Cerebellar cortex (tissue), 1 donor: Measurements from ENCODE around the gene TM2D3.

Experiments
- DNase-seq: peaks from one replicate; pipeline ENCODE4 v3.0.0-alpha.2; 2015; ENCODE audit warnings: low spot score

TM2D3 gene

GRCh38 chr15:101652098-101652785 is at the start of gene TM2D3:
Gene TM2D3 (minus strand): TSS chr15:101652381. CDS start chr15:101652361, 20 bp downstream.
- peak; percentile 84 for DNase-seq

DNA sequence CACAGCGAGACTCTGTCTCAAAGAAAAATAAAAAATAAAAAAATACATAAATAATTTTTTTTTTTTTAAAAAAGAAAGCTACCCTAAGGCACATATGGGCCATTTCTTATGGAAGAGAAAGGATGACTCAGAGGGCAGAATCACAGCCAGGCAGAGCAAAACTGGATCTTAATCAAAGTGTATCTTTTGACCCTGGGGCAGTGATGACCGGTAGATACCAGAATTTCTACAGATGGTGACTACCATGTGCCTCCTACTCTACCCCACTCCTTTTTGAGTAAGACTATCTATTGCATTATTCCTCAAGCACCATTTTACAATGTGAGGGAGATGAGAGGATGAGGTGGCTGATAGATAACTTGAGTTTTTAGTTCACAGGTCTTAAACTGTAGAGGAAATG is 46.1 kb upstream of the TM2D3 start:
- DNase-seq: no peak

- no peak for DNase-seq
Measured at GRCh38 chr15:101697488-101697887, 45.3 kb upstream of the TM2D3 start.

GRCh38 chr15:101696829-101697228 is 44.6 kb upstream of the TM2D3 start:
- no peak for DNase-seq

- no peak for DNase-seq
Measured at GRCh38 chr15:101694261-101694660, 42.1 kb upstream of the TM2D3 start.

GRCh38 chr15:101692801-101693598 is 40.8 kb upstream of the TM2D3 start:
- no peak for DNase-seq

DNA sequence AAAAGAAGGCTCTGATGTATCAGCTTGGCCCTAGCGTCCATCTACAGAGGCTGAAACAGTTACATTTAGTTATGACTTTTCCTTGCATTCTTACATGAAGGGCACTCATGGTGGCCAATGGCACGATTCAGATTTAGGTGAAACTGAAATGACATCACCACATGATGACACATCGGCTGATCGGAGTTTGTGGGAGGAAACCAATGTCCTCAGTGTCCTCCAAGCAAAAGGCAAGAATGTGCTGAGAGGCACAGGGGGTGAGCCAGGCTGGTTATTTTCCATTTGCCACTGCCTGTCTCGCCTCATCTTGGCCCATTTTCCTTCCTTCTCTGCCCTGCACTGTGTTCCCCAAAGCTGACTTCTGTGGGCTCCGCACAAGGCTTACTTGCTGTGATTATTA is 37.7 kb upstream of the TM2D3 start:
- no peak for DNase-seq

GRCh38 chr15:101686718-101687117 is 34.5 kb upstream of the TM2D3 start:
- DNase-seq: no peak

- no peak for DNase-seq
Measured at GRCh38 chr15:101684877-101685276, 32.7 kb upstream of the TM2D3 start.

GRCh38 chr15:101684384-101684783 is 32.2 kb upstream of the TM2D3 start:
- no peak for DNase-seq

DNA sequence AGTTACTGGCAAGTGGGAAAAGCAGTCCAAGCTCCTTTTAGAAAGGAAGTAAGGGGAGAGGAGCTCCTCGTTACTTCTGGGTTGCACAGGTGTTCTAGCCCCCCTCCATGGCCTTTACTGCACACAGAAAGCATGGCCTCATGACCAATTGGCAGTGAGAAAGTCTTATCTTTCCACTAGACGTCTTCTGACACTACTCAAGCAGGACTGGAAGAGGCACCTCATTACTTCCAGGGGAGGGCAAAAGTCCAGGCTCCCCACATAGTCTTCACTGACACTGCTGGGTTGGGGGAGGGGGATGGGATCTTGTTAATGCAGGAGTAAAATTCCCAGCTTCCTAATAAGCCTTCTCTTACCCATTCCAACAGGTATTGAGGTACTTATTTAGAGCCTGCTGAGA is 27.6 kb upstream of the TM2D3 start:
- DNase-seq: no peak

GRCh38 chr15:101676921-101677329 is 24.7 kb upstream of the TM2D3 start:
- peak; percentile 86 for DNase-seq

- DNase-seq: peak; percentile 84
Measured at GRCh38 chr15:101675796-101676582, 23.8 kb upstream of the TM2D3 start.

DNA sequence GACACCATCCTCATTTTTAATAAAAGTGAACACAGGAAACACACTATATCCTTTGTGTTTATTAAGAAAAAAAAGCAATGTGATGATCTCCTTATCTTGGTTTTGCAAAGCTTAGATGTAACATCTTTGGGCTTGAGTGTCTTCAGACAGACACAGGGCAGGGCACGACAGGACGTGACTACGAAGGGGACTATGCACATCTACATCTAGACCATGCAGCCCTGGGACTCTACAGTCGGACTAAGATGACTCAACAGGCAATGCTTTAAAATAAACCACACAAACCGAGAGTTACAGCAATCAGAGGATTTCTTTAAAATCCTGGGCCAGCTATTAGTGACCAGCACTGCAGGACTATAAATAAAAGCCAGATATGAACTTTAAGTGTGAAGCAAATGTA is 22.8 kb upstream of the TM2D3 start:
- DNase-seq: no peak

DNA sequence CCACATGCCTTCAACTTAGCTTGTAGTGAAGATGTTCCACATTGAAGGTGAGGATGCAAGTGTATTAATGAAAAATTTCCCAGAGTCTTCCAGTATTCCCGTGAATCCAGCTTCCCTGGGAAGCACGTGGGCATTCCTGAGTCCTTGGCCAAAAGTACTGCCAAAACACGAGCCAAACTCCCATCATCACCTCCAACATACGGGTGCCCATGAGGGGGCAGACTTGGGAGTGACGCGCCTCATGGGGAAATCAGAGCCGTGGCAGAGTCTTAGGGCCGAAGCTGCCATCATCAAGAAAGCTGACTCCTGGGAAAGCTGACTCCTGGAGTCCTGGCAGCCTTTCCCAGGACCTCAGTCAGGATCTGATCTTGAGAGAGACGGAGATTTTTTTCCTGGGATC is 20.1 kb upstream of the TM2D3 start:
- DNase-seq: no peak

- DNase-seq: no peak
Measured at GRCh38 chr15:101669744-101670143, 17.6 kb upstream of the TM2D3 start.

DNA sequence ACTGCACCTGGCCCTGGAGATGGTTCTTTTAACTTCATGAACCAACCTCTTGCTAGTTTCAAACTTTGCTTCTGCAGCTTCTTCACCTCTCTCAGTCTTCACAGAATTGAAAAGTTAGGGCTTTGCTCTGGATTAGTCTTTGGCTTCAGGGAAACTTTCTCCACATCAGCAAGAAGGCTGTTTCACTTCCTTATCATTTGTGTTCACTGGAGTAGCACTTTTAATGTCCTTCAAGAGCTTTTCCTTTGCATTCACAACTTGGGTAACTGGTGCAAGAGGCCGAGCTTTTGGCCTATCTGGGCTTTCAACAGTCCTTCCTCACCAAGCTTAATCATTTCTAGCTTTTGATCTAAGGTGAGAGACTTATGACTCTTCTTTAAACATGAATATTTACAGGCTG is 15.7 kb upstream of the TM2D3 start:
- DNase-seq: no peak

- DNase-seq: no peak
Measured at GRCh38 chr15:101664303-101664913, 12.2 kb upstream of the TM2D3 start.

- DNase-seq: no peak
Measured at GRCh38 chr15:101662203-101662602, 10.0 kb upstream of the TM2D3 start.

DNA sequence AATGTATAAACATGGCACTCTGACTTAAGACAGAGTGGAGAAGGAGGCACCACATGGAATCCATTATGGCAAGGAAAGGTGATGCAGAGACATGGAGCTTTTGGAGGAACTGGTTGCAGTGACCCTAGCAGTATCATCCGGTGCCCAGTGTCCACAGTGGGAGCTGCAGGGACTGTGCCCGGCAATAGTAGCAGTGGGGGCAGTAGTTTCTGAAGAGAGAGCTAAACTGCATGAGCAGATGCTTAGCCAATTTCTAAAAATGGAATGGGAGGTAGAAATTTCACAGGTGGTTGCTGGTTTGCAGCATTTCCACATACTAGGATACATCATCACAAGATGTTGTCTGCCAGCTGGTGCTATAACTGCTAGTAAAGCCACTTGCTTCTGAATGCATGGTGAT is 7.8 kb upstream of the TM2D3 start:
- no peak for DNase-seq

GRCh38 chr15:101657968-101658784 is 6.0 kb upstream of the TM2D3 start:
- DNase-seq: no peak
